ENCODE results near the gene CCDC171.
"Not testable (repeated sequence)": the region's sequence is repeated elsewhere in the genome, so short reads cannot be mapped to it uniquely, and the experiment has no call there.

Gene CCDC171

DNA sequence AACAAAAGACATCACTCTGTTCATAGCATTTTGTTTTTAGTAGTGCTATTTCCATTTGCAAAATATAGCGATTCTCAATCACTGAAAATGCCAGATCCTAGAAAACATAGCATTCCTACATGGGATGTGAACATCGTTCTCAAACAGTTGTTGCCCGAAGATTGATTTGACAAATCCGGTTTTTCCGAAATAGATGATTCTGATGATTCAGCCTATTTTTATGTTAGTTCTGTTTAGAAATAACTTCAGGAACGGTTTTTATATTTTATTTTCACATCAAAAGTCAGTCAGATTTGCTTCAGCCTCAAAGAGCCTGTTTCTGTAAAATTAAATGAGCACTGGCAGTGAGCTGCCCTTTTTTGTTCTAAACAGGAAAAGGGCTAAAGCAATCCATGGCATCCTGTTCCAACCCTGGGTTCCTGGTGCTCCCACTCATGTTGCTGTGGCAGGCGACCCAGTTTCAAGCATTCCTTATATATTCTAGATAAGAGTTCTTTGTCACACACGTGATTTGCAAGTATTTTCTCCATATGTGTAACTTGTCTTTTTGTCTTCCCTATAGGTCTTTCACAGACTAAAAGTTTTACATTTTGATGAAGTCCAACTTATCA is 27.9 kb upstream of the CCDC171 start:
- H3K4me3 ChIP-seq (ENCODE audit: low read depth, low read length), result no peak overlapping the region
- no peak overlapping the region for H3K27ac ChIP-seq
- DNase-seq, result no peak
- TF ChIP-seq, protein P1, sequence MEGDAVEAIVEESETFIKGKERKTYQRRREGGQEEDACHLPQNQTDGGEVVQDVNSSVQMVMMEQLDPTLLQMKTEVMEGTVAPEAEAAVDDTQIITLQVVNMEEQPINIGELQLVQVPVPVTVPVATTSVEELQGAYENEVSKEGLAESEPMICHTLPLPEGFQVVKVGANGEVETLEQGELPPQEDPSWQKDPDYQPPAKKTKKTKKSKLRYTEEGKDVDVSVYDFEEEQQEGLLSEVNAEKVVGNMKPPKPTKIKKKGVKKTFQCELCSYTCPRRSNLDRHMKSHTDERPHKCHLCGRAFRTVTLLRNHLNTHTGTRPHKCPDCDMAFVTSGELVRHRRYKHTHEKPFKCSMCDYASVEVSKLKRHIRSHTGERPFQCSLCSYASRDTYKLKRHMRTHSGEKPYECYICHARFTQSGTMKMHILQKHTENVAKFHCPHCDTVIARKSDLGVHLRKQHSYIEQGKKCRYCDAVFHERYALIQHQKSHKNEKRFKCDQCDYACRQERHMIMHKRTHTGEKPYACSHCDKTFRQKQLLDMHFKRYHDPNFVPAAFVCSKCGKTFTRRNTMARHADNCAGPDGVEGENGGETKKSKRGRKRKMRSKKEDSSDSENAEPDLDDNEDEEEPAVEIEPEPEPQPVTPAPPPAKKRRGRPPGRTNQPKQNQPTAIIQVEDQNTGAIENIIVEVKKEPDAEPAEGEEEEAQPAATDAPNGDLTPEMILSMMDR (IDR thresholded peaks at IDR 0.05; ENCODE audit: low read depth, low read length, missing control alignments), result no peak
- no peaks in the 10 kb centered on the region for H3K36me3 ChIP-seq (replicated peaks)
- no peaks in the 10 kb centered on the region for H3K27me3 ChIP-seq (replicated peaks)
- in situ Hi-C loops (cut with HindIII; ENCODE audit: low pct_ligation_motif_present, low sequenced_read_pairs), result no loop called here

DNA sequence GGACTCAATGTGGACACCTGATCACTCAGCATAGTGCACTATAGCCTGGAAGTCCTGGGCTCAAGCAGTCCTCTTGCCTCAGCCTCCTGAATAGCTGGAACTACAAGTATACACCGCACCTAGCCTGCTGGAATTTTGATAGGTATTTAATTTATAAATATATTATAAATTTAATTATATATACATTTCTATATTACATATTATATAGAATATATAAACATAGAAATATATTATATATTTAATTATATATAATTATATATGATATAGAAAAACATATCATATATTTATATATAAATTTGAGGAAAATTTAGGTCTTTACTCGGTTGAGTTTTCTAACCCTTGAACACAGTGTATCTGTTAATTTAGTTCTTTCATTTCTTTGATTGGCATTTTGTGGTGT is 26.9 kb upstream of the CCDC171 start:
- Histone ChIP-seq H3K36me3 (replicated peaks) (no peaks in the 10 kb centered on the region), H3K27ac (no peak overlapping the region), H3K4me3 (ENCODE audit: low read depth, low read length) (no peak overlapping the region), H3K27me3 (replicated peaks) (no peaks in the 10 kb centered on the region)
- no peak for DNase-seq
- TF ChIP-seq, protein P1 (IDR thresholded peaks at IDR 0.05; ENCODE audit: low read depth, low read length, missing control alignments), result no peak
- in situ Hi-C loops (cut with HindIII; ENCODE audit: low pct_ligation_motif_present, low sequenced_read_pairs), result no loop called here

DNA sequence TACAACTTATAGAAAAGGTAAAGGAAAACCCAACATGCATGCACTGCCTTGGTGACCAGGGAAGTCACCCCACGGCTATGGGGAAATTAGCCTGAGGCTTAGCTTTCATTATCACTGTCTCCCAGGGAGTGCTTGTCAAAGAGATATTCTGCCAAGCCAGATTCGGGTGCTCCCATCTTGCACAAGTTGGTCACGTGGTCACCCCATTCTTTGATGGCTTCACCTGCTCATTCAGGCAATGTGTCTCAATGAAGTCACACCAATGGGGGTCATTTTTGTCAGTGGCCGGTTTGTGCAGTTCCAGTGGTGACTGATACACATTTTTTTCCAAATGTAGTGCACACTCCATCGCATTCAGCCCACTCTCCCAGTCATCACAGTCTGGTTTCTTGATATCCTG is 25.8 kb upstream of the CCDC171 start:
- DNase-seq; H3K27me3 ChIP-seq (replicated peaks); H3K27ac ChIP-seq; in situ Hi-C loops (cut with HindIII; ENCODE audit: low pct_ligation_motif_present, low sequenced_read_pairs); H3K4me3 ChIP-seq (ENCODE audit: low read depth, low read length); H3K36me3 ChIP-seq (replicated peaks): not testable (repeated sequence)

DNA sequence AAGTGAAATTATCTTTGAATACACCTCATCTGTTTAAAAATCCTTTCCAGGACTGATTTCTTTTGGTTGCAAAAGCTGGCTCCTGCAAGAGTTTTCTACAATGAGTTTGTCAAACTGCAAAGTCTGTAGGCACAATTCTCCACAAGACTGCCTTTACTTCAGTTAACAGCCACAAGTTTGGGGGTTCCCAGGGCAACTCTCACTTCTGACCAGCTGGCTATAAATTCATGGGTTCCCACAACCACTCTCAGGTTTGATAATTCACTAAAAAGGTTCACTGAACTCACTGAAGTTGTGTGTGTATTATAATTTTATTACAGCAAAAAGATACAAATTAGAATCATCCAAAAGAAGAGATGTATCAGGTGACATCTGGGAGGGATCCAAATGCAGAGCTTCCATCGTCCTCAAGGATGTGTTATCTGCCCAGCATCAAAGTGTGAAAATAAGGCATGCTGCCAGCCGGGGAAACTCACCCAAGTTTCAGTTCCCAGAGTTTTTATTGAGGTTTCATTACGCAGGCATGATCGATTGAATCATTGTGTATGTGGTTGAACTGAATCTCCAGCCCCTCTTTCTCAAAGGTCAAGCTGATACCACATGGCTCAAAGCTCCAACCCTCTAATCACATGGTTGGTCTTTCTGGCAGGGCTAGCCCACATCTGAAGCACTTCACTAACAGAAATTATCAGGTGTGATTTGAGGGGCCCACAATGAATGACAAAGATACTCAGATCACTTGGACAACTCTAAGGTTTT is 23.1 kb upstream of the CCDC171 start:
- H3K36me3 ChIP-seq (replicated peaks), result no peaks in the 10 kb centered on the region
- no peak for DNase-seq
- H3K4me3 ChIP-seq (ENCODE audit: low read depth, low read length), result no peak overlapping the region
- in situ Hi-C loops (cut with HindIII; ENCODE audit: low pct_ligation_motif_present, low sequenced_read_pairs), result no loop called here
- no peak overlapping the region for H3K27ac ChIP-seq
- no peaks in the 10 kb centered on the region for H3K27me3 ChIP-seq (replicated peaks)
- TF ChIP-seq, protein P1 (IDR thresholded peaks at IDR 0.05; ENCODE audit: low read depth, low read length, missing control alignments), result no peak

DNA sequence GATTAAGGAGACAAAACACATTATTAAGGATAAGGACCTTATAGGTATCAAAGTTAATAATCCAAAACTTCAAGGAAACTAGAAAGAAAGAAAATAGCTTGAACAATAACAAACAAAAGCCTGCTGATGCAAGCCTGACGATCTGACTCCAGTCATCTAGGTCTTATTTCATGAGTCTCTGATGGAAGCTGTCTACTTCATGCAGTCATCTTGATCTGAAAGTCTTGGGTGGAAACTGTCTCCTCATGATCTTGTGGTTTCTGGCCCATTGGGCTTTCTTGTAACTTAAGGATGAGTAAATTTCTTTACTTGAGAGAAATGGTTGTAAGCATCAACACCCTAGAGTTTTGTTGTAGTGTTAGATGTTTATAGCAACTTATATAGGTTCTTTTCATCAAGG is 21.5 kb upstream of the CCDC171 start:
- TF ChIP-seq, protein P1 (IDR thresholded peaks at IDR 0.05; ENCODE audit: low read depth, low read length, missing control alignments), result no peak
- in situ Hi-C loops (cut with HindIII; ENCODE audit: low pct_ligation_motif_present, low sequenced_read_pairs), result no loop called here
- H3K4me3 ChIP-seq (ENCODE audit: low read depth, low read length), result no peak overlapping the region
- no peaks in the 10 kb centered on the region for H3K27me3 ChIP-seq (replicated peaks)
- DNase-seq, result no peak
- H3K27ac ChIP-seq, result no peak overlapping the region
- no peaks in the 10 kb centered on the region for H3K36me3 ChIP-seq (replicated peaks)

DNA sequence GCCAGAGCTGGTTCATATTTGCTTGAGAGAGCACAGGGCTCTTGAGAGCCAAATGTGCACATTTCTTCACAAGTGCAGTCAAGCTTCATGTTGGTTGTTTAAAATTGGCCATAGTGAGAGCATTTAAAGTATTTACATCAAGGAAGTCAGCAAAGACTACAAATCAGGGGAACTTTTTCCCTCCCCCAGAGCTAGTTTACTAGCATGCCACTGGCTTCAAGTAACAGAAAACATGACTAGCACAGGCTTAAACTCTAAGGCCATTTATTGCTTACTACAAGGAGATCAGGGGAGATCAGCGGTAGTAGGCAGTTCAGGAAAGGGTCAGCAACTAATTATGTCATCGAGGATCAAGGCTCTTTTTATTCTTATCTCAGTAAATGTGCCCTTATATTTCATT is 11.0 kb upstream of the CCDC171 start:
- DNase-seq, result no peak
- H3K4me3 ChIP-seq (ENCODE audit: low read depth, low read length), result no peak overlapping the region
- H3K27ac ChIP-seq, result no peak overlapping the region
- TF ChIP-seq, protein P1 (IDR thresholded peaks at IDR 0.05; ENCODE audit: low read depth, low read length, missing control alignments), result no peak
- in situ Hi-C loops (cut with HindIII; ENCODE audit: low pct_ligation_motif_present, low sequenced_read_pairs), result no loop called here
- no peaks in the 10 kb centered on the region for H3K36me3 ChIP-seq (replicated peaks)
- no peaks in the 10 kb centered on the region for H3K27me3 ChIP-seq (replicated peaks)

All from brain microvascular endothelial cell (primary cell).